ENCODE measurements around the gene COL23A1.

Gene COL23A1

GRCh38 chr5:178335302-178336030 is 254.7 kb downstream of the COL23A1 start:
- Mint-ChIP-seq H3K36me3 (ENCODE audit: low read depth) (no peaks in the 10 kb centered on the region), H3K4me1 (peaks cover 89% of the 10 kb centered on the region), H3K27me3 (ENCODE audit: low read depth) (peaks cover 12% of the 10 kb centered on the region), H3K27ac (peak overlapping the region; percentile 18 to 95 (median 25)), H3K9me3 (no peaks in the 10 kb centered on the region), H3K4me3 (no peak overlapping the region)
- no peak for TF ChIP-seq CTCF (IDR thresholded peaks at IDR 0.05; ENCODE audit: unreplicated experiment in 3 of 3)

GRCh38 chr5:178334861-178335260 is 255.3 kb downstream of the COL23A1 start:
- no peaks in the 10 kb centered on the region for H3K36me3 Mint-ChIP-seq (ENCODE audit: low read depth)
- H3K9me3 Mint-ChIP-seq: no peaks in the 10 kb centered on the region
- H3K27ac Mint-ChIP-seq: peak overlapping the region; percentile 18 to 95 (median 25)
- no peak for TF ChIP-seq CTCF (IDR thresholded peaks at IDR 0.05; ENCODE audit: unreplicated experiment in 3 of 3)
- peaks cover 6% of the 10 kb centered on the region for H3K27me3 Mint-ChIP-seq (ENCODE audit: low read depth)
- no peak overlapping the region for H3K4me3 Mint-ChIP-seq
- H3K4me1 Mint-ChIP-seq: peaks cover 90% of the 10 kb centered on the region

- TF ChIP-seq CTCF (IDR thresholded peaks at IDR 0.05; ENCODE audit: unreplicated experiment in 3 of 3): no peak
- Mint-ChIP-seq H3K9me3 (no peaks in the 10 kb centered on the region), H3K36me3 (ENCODE audit: low read depth) (no peaks in the 10 kb centered on the region), H3K27ac (peak overlapping the region; percentile 78 to 95 (median 83)), H3K4me1 (peaks cover 90% of the 10 kb centered on the region), H3K4me3 (no peak overlapping the region), H3K27me3 (ENCODE audit: low read depth) (peaks cover 10% of the 10 kb centered on the region)
Measured at GRCh38 chr5:178333821-178334481, 256.2 kb downstream of the COL23A1 start.

GRCh38 chr5:178332210-178332641 is 258.0 kb downstream of the COL23A1 start:
- TF ChIP-seq CTCF (IDR thresholded peaks at IDR 0.05; ENCODE audit: unreplicated experiment in 3 of 3): no peak

GRCh38 chr5:178331491-178331996 is 258.6 kb downstream of the COL23A1 start:
- peak overlapping the region; percentile 95 for H3K27ac Mint-ChIP-seq
- H3K27me3 Mint-ChIP-seq (ENCODE audit: low read depth): peaks cover 11% of the 10 kb centered on the region
- H3K9me3 Mint-ChIP-seq: no peaks in the 10 kb centered on the region
- peaks cover 91% of the 10 kb centered on the region for H3K4me1 Mint-ChIP-seq
- TF ChIP-seq CTCF (IDR thresholded peaks at IDR 0.05; ENCODE audit: unreplicated experiment in 3 of 3): no peak
- H3K36me3 Mint-ChIP-seq (ENCODE audit: low read depth): no peaks in the 10 kb centered on the region
- H3K4me3 Mint-ChIP-seq: peak overlapping the region in 2 of 3 experiments; percentile 19 to 56

More at GRCh38 chr5:178332210-178332641, 258.0 kb downstream of the COL23A1 start:
- peaks cover 91% of the 10 kb centered on the region for H3K4me1 Mint-ChIP-seq
- peaks cover 10% of the 10 kb centered on the region for H3K27me3 Mint-ChIP-seq (ENCODE audit: low read depth)
- no peaks in the 10 kb centered on the region for H3K9me3 Mint-ChIP-seq
- H3K4me3 Mint-ChIP-seq: peak overlapping the region in 2 of 3 experiments; percentile 19 to 53
- H3K27ac Mint-ChIP-seq: peak overlapping the region; percentile 95
- H3K36me3 Mint-ChIP-seq (ENCODE audit: low read depth): no peaks in the 10 kb centered on the region

All from nephron (organoid).